Loucy (cell line): ENCODE data around the gene FFAR2.
"Not testable (repeated sequence)": the region's sequence is repeated elsewhere in the genome, so short reads cannot be mapped to it uniquely, and the experiment has no call there.

Experiments used
- H2AFZ ChIP-seq: fragments of 200-600 bp; sonication (generic); 2 replicates; pipeline ENCODE4 v1.6.0; 2016; ENCODE audit warnings: antibody characterized with exemption, mild to moderate bottlenecking, low read length, moderate library complexity
- H3F3A ChIP-seq: fragments of 200-600 bp; 2 replicates; pipeline ENCODE4 v1.6.0; 2016; ENCODE audit warnings: antibody characterized with exemption, low read depth, mild to moderate bottlenecking
- H3K27me3 ChIP-seq: fragments of 200-600 bp; sonication (generic); 2 replicates; pipeline ENCODE4 v1.6.1; 2014; ENCODE audit warnings: low read length, mild to moderate bottlenecking; ENCODE audit not compliant: insufficient read depth, poor library complexity, severe bottlenecking
- H3K36me3 ChIP-seq: fragments of 200-600 bp; sonication (generic); 2 replicates; pipeline ENCODE4 v1.6.1; 2016; ENCODE audit warnings: low read length; ENCODE audit not compliant: insufficient read depth
- H3K4me1 ChIP-seq: fragments of 200-600 bp; sonication (generic); 2 replicates; pipeline ENCODE4 v1.5.1; 2014; ENCODE audit warnings: low read length, mild to moderate bottlenecking; ENCODE audit not compliant: insufficient read depth, poor library complexity, severe bottlenecking
- H3K4me2 ChIP-seq: fragments of 200-600 bp; sonication (generic); 2 replicates; pipeline ENCODE4 v1.6.0; 2014; ENCODE audit warnings: antibody characterized with exemption, low read length, low read depth, mild to moderate bottlenecking; ENCODE audit not compliant: poor library complexity, severe bottlenecking
- H3K4me3 ChIP-seq: fragments of 200-600 bp; sonication (generic); 2 replicates; pipeline ENCODE4 v1.5.1; 2014; ENCODE audit warnings: low read length, mild to moderate bottlenecking, mixed read lengths; ENCODE audit not compliant: poor library complexity, severe bottlenecking
- H3K79me2 ChIP-seq: fragments of 200-600 bp; sonication (generic); 2 replicates; pipeline ENCODE4 v1.6.1; 2014; ENCODE audit warnings: low read length; ENCODE audit not compliant: insufficient read depth
- H3K9ac ChIP-seq: fragments of 200-600 bp; sonication (generic); 2 replicates; pipeline ENCODE4 v1.6.0; 2014; ENCODE audit warnings: mild to moderate bottlenecking, low read depth, low read length, moderate library complexity; ENCODE audit not compliant: poor library complexity, severe bottlenecking
- H3K9me2 ChIP-seq: fragments of 200-600 bp; sonication (generic); replicated peaks from 2 replicates; pipeline ENCODE4 v1.6.1; 2016; ENCODE audit warnings: low read depth, low read length, mixed read lengths
- H3K9me3 ChIP-seq: fragments of 200-600 bp; sonication (generic); 2 replicates; pipeline ENCODE4 v1.6.1; 2014; ENCODE audit warnings: mild to moderate bottlenecking, antibody characterized with exemption, low read length, low read depth; ENCODE audit not compliant: insufficient read depth
- H4K20me1 ChIP-seq: fragments of 200-600 bp; sonication (generic); 2 replicates; pipeline ENCODE4 v1.6.0; 2014; ENCODE audit warnings: antibody characterized with exemption, low read length, mild to moderate bottlenecking; ENCODE audit not compliant: insufficient read depth, poor library complexity, severe bottlenecking
- EZH2phosphoT487 ChIP-seq: fragments of 200-600 bp; IDR thresholded peaks from 2 replicates; pipeline ENCODE4 v1.6.1; 2018; ENCODE audit warnings: antibody characterized with exemption, mild to moderate bottlenecking, moderate library complexity, borderline replicate concordance
- TF ChIP-seq, protein P1 (sequence below): fragments of 200-600 bp; sonication (generic); conservative IDR thresholded peaks from 2 replicates; pipeline ENCODE4 v1.5.1; 2014; ENCODE audit warnings: mild to moderate bottlenecking, antibody characterized with exemption, low read length

Gene FFAR2

DNA sequence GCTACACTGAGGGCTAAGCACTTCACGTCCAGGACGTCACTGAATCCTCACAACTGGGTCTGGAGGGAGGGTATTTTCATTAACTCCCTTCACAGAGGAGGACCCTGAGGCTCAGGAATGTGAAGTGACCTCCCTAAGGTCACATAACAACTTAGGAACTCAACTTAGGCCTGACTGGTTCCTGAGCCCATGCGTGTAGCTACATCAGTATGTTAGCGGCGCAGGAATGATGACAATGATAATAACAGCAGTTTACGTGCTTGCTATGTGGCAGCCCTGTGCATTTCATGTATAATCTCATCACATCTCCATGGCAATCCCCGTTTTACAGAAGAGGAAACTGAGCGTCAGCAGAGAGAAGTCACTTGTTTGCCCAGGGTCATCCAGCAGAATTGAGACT lies 23.9 kb downstream of the FFAR2 start:
- Histone ChIP-seq H4K20me1 (no peaks in the 10 kb centered on the region), H3K9ac (no peak overlapping the region), H3K4me2 (no peak overlapping the region), H3K36me3 (no peaks in the 10 kb centered on the region), H3K4me3 (no peak overlapping the region), H2AFZ (no peak overlapping the region), H3K27me3 (no peaks in the 10 kb centered on the region), H3K4me1 (peaks cover 12% of the 10 kb centered on the region), H3F3A (no peaks in the 10 kb centered on the region), H3K79me2 (no peaks in the 10 kb centered on the region), H3K9me2 (no peaks in the 10 kb centered on the region), H3K9me3 (no peaks in the 10 kb centered on the region)
- TF ChIP-seq, protein P1, sequence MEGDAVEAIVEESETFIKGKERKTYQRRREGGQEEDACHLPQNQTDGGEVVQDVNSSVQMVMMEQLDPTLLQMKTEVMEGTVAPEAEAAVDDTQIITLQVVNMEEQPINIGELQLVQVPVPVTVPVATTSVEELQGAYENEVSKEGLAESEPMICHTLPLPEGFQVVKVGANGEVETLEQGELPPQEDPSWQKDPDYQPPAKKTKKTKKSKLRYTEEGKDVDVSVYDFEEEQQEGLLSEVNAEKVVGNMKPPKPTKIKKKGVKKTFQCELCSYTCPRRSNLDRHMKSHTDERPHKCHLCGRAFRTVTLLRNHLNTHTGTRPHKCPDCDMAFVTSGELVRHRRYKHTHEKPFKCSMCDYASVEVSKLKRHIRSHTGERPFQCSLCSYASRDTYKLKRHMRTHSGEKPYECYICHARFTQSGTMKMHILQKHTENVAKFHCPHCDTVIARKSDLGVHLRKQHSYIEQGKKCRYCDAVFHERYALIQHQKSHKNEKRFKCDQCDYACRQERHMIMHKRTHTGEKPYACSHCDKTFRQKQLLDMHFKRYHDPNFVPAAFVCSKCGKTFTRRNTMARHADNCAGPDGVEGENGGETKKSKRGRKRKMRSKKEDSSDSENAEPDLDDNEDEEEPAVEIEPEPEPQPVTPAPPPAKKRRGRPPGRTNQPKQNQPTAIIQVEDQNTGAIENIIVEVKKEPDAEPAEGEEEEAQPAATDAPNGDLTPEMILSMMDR = no peak
- TF ChIP-seq EZH2phosphoT487 = no peak

DNA sequence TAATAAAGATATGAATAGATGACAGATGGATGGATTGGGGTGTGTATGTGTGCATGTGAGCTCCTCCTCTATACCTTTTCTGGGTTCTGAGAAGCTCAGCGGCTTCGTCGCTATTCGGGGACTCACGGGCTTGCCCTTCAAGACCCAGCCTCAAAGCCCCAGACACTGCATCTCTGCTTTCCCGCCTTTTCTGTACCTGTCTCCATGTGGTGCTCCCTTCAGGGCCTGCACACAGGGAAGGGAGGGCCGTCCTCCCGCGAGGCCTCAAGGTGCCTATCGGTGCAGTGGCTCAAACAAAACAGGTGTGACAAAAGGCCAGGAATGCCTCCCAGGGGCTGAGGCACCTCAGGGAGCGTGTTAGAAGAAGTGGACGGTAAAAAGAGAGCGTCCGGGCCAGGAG lies 26.0 kb downstream of the FFAR2 start:
- Histone ChIP-seq H3K9me3 (no peaks in the 10 kb centered on the region), H4K20me1 (no peaks in the 10 kb centered on the region), H3F3A (no peaks in the 10 kb centered on the region), H3K9ac (no peak overlapping the region), H3K27me3 (no peaks in the 10 kb centered on the region), H3K4me1 (no peaks in the 10 kb centered on the region), H2AFZ (no peak overlapping the region), H3K36me3 (no peaks in the 10 kb centered on the region), H3K79me2 (no peaks in the 10 kb centered on the region), H3K4me3 (no peak overlapping the region), H3K9me2 (no peaks in the 10 kb centered on the region), H3K4me2 (no peak overlapping the region)
- TF ChIP-seq EZH2phosphoT487 = no peak
- TF ChIP-seq, protein P1 = no peak

DNA sequence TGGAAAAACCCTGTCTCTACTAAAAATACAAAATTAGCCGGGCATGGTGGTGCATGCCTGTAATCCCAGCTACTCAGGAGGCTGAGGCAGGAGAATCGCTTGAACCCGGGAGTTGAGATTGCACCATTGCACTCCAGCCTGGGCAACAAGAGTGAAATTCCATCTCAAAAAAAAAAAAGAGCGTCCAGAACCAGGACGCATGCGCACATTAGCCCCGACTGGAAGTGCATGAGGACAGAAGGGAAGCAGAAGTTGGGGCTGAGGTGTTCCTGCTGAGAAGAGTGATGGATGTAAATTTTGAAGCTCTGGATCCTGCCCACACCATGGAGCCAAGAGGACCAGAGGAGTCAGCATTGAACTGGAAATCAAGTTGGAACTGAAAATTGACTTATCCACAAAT lies 26.5 kb downstream of the FFAR2 start:
- H3K4me1 ChIP-seq, H2AFZ ChIP-seq, H3K36me3 ChIP-seq, H3K27me3 ChIP-seq, H3K9me3 ChIP-seq, H3K9ac ChIP-seq, H3K79me2 ChIP-seq, H3F3A ChIP-seq, H3K9me2 ChIP-seq, H3K4me3 ChIP-seq, H4K20me1 ChIP-seq, H3K4me2 ChIP-seq: not testable (repeated sequence)

GRCh38 chr19:35476149-35476548 lies 28.1 kb downstream of the FFAR2 start:
- Histone ChIP-seq H3F3A (no peaks in the 10 kb centered on the region), H3K4me3 (no peak overlapping the region), H3K9me2 (no peaks in the 10 kb centered on the region), H3K27me3 (no peaks in the 10 kb centered on the region), H3K79me2 (no peaks in the 10 kb centered on the region), H3K36me3 (no peaks in the 10 kb centered on the region), H3K9ac (no peak overlapping the region), H3K4me2 (no peak overlapping the region), H2AFZ (no peak overlapping the region), H3K4me1 (no peaks in the 10 kb centered on the region), H4K20me1 (no peaks in the 10 kb centered on the region), H3K9me3 (no peaks in the 10 kb centered on the region)
- TF ChIP-seq, protein P1 = peak; percentile 69
- TF ChIP-seq EZH2phosphoT487 = no peak
